ENCODE data around the gene TNFRSF14. TPM values are rescaled to one million over a fixed set of nuclear protein-coding genes. Genes with fewer than 3 reads are reported as not detected.
A peak's percentile ranks its signal among the peaks of the same experiment; 100 is the strongest.
"Not testable (repeated sequence)": the region's sequence is repeated elsewhere in the genome, so short reads cannot be mapped to it uniquely, and the experiment has no call there.

The TNFRSF14 gene
- total RNA-seq, 1 experiment from 2014 or later, result not detected

DNA sequence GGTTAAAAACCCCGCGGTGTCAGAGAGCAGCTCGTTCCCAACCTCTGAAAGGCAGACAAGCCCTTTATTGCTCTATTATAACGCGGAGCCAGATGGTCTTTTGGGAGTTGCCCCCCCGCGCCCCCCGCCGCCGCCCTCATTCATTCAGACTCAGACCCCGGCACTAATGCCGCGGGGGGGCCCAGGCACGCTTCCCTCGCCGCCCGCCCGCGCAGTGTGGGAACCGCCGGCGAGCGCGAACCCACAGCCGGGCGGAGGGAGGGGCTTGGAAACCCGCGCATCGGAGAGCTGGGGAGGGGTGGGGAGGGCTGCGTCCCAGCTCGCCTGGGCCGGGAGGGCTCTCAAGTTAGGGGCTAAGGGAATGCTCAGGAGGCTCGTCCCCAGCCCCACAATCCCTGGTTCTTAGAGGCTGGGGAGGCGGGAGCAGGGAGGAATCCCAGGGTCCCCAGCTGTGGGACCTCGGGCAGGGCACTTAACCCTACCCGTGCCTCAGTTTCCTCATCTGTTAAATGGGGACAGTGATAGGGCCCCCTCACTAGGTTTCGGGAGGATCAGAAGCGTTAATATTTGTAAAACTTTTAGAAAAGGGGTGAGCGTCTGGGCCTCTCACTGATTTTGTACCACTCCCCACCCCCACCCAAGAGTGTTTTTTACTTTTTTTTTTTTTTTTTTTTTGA, 15.2 kb upstream of the TNFRSF14 start:
- H3K27me3 ChIP-seq, result peaks cover 18% of the 10 kb centered on the region; the same call in 1 of the 2 replicates

GRCh38 chr1:2541619-2542245, 14.4 kb upstream of the TNFRSF14 start:
- Histone ChIP-seq H3K4me1 (peaks cover 30% of the 10 kb centered on the region), H3K9me3 (replicated peaks) (no peaks in the 10 kb centered on the region), H3K36me3 (no peaks in the 10 kb centered on the region), H3K27me3 (peaks cover 13% of the 10 kb centered on the region; the same call in 1 of the 2 replicates), H3K27ac (no peak overlapping the region), H3K4me3 (no peak overlapping the region)
- DNase-seq, result peak; percentile 69 to 78

More for the DNA sequence above, 15.2 kb upstream of the TNFRSF14 start:
- no peaks in the 10 kb centered on the region for H3K36me3 ChIP-seq
- H3K4me1 ChIP-seq, result peaks cover 30% of the 10 kb centered on the region
- H3K9me3 ChIP-seq (replicated peaks), result no peaks in the 10 kb centered on the region
- DNase-seq, result no peak
- no peak overlapping the region for H3K27ac ChIP-seq
- no peak overlapping the region for H3K4me3 ChIP-seq

DNA sequence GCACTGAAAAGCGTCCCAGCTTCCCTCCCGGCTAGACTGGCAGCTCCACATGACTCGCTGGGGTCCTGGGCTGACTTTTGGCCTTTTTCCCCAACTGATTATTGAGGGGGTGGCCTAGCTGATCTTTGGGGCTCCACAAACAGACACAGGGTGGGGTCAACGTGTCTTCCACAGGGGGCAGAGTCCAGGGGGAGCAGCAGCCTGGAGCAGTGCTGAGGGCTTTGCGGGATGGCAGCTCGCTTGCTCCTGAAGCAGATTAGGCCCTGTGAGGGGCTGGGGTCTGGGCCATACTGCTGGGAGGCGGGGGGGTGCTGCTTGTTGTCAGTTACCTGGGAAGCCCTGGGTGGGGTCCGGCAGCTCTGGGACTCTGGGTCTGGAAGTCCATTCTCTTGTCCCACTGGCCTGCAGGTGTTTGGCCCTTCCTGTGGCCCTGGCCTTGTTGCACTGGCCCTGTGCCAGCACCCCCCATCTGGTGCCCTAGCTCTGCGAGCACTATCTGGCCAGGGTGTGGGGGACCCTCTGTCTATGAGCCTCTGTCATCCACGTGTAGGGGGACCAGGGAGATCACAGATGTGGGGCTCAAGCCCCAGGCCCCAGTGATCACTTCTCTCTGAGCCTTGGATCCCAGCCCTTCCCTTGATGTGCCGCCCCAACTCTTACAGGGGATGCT, 13.8 kb upstream of the TNFRSF14 start:
- no peak overlapping the region for H3K27ac ChIP-seq
- H3K9me3 ChIP-seq (replicated peaks), result no peaks in the 10 kb centered on the region
- no peak overlapping the region for H3K4me3 ChIP-seq
- H3K36me3 ChIP-seq, result no peaks in the 10 kb centered on the region
- H3K4me1 ChIP-seq, result peaks cover 30% of the 10 kb centered on the region
- peaks cover 17% of the 10 kb centered on the region; the same call in 1 of the 2 replicates for H3K27me3 ChIP-seq
- DNase-seq, result no peak

DNA sequence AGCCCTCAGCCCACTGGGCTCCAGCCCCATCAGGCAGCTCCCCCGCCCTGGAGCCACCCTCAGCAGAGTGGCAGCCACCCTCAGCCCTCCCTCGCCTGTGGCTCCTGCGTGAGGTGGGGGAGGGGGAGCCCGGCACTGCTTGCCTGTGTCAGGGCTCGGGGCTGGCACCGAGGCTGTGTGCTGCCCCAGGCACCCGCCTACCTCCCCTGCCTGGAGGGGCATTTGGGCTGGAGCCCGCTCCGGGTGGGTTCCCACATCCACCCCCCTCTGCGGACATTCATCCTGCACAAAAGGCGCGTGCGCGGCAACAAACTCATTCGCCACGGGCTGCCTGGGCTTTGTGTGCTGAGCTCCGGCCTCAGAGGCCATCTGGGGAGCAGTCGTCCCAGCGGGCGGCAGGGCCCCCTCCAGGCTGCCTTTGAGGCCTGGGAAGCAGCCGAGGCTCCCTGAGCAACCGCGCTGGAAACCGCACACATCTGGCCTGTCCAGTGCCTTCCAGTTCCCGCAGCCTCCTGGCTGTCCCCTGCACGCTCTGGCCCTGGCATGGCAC, 12.6 kb upstream of the TNFRSF14 start:
- DNase-seq, result peak; percentile 74 to 85
- H3K9me3 ChIP-seq (replicated peaks), result no peaks in the 10 kb centered on the region
- H3K27me3 ChIP-seq, result peaks cover 17% of the 10 kb centered on the region; the same call in 1 of the 2 replicates
- H3K27ac ChIP-seq, result peak overlapping the region; percentile 30
- no peaks in the 10 kb centered on the region for H3K36me3 ChIP-seq
- H3K4me3 ChIP-seq, result peak overlapping the region; percentile 22
- peaks cover 30% of the 10 kb centered on the region for H3K4me1 ChIP-seq

DNA sequence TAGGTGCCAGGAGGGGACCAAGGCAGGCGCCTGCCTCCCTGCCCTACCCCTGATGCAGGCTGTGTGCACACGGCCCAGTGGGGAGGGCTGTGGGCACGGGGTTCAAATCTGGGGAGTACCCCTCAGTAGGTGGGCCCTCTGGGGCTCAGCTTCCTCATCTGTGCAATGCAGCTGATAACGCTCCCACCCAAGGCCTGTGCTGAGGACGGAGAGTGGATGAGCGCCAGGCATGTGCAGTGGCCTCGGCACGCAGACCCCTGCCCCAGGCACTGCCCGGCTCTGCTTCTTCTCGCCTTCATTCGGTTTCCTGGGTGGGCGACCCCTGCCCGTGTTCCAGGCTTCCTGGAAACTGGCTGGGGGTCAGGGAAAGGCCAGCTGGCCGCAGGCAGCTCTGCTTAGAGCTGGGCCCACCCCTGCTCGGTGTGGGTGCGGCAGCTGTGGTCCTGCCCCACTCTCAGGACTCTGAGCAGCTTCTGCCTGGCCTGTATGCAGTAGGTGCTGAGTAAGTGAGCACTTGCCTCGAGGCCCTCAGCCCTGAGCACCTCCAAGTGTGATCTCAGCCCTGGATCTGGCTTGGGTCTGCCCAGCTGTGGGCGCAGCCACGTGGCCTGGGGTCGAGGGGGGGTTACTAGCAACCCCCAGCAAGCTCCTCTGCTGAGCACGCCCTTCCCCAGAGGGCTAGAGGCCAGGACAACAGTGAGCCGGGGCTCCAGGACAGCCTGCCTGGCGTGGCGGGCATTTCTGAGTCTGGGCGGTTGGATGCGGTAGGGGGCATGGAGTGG, 11.9 kb upstream of the TNFRSF14 start:
- Histone ChIP-seq H3K4me1 (peaks cover 30% of the 10 kb centered on the region), H3K36me3 (no peaks in the 10 kb centered on the region), H3K4me3 (no peak overlapping the region), H3K27me3 (peaks cover 20% of the 10 kb centered on the region; the same call in 1 of the 2 replicates), H3K27ac (peak overlapping the region; percentile 30), H3K9me3 (replicated peaks) (no peaks in the 10 kb centered on the region)
- DNase-seq, result peak; percentile 61 to 74

- peak overlapping the region; percentile 30 for H3K27ac ChIP-seq
- H3K4me3 ChIP-seq, result no peak overlapping the region
- H3K36me3 ChIP-seq, result no peaks in the 10 kb centered on the region
- peaks cover 30% of the 10 kb centered on the region for H3K4me1 ChIP-seq
- DNase-seq, result peak; percentile 67 to 82
- peaks cover 23% of the 10 kb centered on the region; the same call in 1 of the 2 replicates for H3K27me3 ChIP-seq
- H3K9me3 ChIP-seq (replicated peaks), result no peaks in the 10 kb centered on the region
These were observed 11.1 kb upstream of the TNFRSF14 start for GRCh38 chr1:2544875-2545640.

GRCh38 chr1:2545754-2546514, 10.2 kb upstream of the TNFRSF14 start:
- Histone ChIP-seq H3K4me3 (no peak overlapping the region), H3K27me3 (peaks cover 19% of the 10 kb centered on the region; the same call in 1 of the 2 replicates), H3K36me3 (no peaks in the 10 kb centered on the region), H3K9me3 (replicated peaks) (no peaks in the 10 kb centered on the region), H3K4me1 (peaks cover 30% of the 10 kb centered on the region), H3K27ac (no peak overlapping the region)
- DNase-seq, result peak; percentile 67 to 70

DNA sequence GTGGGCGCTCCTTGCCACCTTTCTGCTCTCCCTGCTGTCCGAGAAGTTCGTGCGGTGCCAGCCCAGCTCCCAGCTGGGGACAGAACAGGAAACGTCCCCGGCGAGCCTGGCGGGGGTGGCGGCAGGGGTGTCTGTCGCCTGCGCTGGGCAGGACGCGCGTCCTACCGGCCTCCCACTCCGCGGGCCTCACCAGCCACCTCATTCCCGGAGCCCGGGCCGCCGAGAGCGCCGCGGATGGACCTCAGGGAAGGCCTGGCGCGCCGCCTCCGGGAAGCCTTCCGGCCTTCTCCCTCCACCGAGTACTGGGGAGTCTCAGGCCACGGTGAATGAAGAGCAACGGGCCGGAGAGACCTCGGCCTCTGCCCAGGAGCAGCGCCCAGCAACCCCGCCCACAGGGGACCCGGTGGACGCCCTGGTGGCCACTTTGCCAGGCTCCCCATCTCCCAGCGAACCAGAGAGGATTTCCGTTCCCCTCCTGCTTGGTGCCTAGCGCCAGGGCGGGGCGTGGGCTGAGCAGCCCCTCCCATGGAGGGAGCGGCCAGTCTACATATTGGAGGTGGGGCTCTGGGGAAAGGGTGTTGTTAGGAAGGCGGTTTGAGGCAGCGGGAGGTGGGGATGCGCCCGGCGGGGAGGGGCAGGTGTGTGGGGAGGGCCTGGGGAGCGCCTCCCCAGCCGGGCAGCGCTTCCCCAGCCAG, 9.5 kb upstream of the TNFRSF14 start:
- Histone ChIP-seq H3K27me3 (peaks cover 20% of the 10 kb centered on the region), H3K4me3 (no peak overlapping the region), H3K27ac (no peak overlapping the region), H3K4me1 (peaks cover 27% of the 10 kb centered on the region), H3K9me3 (replicated peaks) (no peaks in the 10 kb centered on the region), H3K36me3 (no peaks in the 10 kb centered on the region)
- DNase-seq, result peak in 1 of 2 experiments; percentile 52

DNA sequence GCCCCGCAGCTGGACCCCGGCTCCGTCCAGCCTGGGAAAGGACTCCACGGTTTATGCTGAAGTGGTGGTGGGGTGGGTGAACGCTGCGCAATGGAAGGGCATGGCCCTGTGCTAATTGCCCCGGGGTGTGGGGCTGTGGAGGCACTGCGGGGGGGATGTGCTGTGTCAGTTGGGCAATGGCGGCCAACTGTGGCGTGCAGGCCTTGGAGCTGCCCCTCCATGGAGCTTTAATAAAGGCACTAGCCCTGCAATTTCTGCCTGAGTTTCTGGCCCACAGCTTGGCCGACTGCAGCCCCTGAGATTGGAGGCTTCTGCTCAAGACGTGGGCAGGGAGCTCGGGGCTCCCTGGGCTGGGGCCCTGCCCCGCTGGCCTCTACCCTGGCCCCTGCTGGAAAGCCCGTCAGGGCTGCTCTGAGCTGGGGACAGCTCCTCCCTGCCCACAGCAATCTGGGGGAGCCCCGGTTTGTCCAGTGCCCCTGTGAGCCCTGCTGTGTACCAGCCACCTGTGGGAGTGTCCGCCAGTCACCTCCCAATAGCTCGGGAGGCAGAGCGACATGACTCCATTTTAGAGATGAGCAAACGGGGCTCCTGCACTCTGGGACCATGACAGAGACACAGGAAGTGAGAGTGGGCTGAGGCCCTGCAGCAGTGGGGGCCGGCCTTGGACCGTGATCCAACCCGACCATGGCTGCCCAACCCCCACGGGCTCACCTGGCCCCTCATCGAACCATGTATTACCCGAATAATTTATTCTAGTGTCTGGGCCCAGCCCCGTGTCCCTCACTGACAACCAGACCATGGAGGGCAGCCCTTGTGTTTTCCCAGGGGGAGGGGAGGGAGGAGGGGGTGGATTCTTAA, 8.7 kb upstream of the TNFRSF14 start:
- Histone ChIP-seq H3K36me3 (no peaks in the 10 kb centered on the region), H3K27ac (no peak overlapping the region), H3K4me1 (peaks cover 27% of the 10 kb centered on the region), H3K9me3 (replicated peaks) (no peaks in the 10 kb centered on the region), H3K27me3 (peaks cover 18% of the 10 kb centered on the region), H3K4me3 (no peak overlapping the region)
- no peak for DNase-seq

GRCh38 chr1:2548068-2548589, 8.0 kb upstream of the TNFRSF14 start:
- Histone ChIP-seq H3K36me3 (no peaks in the 10 kb centered on the region), H3K9me3 (replicated peaks) (no peaks in the 10 kb centered on the region), H3K4me1 (peaks cover 24% of the 10 kb centered on the region), H3K27ac (no peak overlapping the region), H3K27me3 (peaks cover 18% of the 10 kb centered on the region), H3K4me3 (no peak overlapping the region)
- peak; percentile 70 to 82 for DNase-seq

DNA sequence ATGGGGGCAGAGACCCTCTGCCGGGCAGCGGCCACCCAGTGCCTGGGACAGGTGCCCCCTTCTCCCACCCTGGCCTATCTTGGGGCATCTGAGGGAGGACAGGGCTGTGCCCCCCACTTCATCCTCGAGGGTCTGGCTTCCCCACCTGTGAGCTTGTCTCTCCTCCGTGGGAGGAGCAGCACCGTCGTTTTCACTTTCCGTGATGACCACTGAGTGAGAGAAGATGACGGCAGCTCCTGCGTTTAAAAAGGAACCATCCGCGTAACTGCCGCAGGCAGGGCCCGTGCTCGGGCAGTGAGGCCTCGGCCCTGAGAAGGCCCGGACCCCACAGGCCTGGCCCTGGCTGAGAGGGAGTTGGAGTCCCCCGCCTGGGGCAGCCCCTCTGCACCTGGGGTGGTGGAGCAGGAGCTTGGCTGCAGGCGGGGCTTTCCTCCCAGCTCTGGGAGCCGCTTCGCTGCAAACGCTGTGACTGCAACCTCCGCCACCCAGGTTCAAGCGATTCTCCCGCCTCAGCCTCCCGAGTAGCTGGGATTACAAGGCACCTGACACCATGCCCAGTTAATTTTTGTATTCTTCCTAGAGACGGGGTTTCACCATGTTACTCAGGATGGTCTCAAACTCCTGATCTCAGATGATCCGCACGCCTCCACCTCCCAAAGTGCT, 6.7 kb upstream of the TNFRSF14 start:
- H3K36me3 ChIP-seq; H3K27ac ChIP-seq; DNase-seq; H3K9me3 ChIP-seq (replicated peaks); H3K4me3 ChIP-seq: not testable (repeated sequence)
- Histone ChIP-seq H3K4me1 (peaks cover 10% of the 10 kb centered on the region), H3K27me3 (peaks cover 24% of the 10 kb centered on the region)

All from SJCRH30 (cell line).